ENCODE results near the gene CELF2.

CELF2 gene

DNA sequence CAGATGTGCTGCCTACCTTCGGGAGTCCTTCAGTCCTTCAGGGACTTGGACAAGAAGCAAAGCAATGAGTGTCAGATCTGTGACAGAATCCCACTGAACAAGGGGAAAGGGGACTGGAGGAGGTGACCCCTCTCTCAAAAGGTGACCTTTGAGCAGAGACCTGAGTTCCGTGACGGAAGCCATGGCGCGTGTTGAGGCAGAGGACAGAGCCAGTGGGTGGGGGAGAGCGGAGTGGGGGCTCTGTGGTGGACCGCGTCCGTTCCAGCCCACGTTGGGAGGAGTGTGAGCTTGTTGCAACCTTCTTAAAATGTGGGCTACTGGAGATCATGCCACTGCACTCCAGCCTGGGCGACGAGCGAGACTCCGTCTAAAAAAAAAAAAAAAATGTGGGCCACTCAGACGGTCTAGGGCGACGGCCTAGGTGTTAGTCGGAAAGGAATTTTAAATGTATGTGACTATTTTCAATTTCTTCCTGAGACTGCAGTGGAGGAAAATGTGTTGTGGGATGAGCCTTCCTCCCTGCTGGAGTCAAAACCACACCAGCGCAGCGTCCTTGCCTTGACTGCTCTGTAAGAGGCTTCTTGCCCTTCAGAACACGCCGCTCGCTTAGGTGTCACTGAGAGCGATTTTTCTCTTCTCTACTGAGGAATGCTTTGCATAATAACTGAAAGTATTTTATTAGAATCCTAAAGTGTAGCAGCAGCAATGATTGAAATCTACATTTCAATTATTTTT lies 272.7 kb downstream of the CELF2 start:
- no peak for DNase-seq (ENCODE audit: low read depth in 1 of 2, low spot score in 1 of 2)

- DNase-seq (ENCODE audit: low read depth in 1 of 2, low spot score in 1 of 2): no peak
Observed at GRCh38 chr10:11292576-11293302, 275.1 kb downstream of the CELF2 start.

DNA sequence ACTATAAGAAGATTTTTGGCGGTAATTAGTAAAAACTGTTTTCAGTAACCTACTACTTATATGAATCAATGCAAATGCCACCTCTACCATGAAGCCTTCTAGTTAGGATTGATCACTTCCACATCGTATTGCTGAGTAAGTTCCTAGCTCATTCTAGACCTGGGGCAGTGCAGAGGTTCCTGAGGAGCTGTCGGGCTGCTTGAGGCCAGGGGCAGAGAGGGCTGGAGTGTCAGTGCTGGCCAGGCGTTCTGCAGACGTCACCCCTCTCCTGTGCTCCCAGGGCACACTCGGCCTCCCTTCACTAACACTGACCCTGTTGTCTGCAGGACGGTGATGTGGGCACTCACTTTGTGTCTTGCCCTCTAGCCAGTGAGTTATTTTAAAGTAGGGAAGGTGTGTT lies 275.7 kb downstream of the CELF2 start:
- DNase-seq (ENCODE audit: low read depth in 1 of 2, low spot score in 1 of 2): no peak

DNA sequence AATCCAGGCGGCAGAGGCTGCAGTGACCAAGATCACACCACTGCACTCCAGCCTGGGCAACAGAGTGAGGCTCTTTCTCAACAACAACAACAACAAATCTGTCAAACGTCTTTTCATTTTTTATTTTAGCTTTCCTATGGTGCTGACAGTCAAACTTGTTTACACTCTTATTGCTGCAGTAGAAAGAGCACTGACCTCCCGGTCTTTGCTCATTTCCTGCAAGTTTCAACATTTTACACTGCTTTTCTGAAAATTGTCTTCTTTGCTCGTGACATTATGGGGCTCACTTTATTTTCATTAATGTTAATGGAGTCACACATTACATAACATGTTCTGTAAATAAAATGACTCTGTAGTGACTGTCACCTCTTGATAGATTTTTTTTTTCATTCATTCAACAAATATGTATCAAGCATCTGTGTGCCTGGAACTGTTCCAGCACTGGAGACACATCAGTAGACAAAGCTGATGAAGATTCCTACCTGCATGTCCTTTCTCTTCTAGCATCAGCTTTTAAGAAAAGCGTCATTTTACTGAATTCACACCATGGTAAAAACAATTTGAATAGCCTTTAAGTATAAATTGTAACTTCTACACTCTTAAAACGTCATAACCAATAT lies 277.3 kb downstream of the CELF2 start:
- DNase-seq (ENCODE audit: low read depth in 1 of 2, low spot score in 1 of 2): no peak

DNA sequence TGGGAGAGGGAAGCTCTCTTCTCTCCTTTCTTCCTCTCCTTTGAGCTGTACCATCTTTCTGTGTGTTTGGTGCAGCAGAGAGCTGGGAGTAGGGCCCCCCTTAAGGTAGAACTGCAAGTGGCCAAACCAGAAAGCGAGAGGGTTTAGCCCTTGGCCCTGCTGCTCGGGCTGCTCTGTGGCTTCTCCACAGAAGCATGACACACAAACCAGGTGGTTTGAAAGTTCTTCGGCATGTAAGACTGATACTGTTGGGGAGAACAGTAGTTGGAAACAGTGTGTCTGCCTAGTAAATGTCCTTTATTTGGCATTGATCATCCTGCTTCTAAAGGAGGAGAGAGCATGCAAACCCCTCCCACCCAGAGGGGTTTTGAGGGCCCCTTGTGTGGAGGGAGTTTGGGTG lies 277.8 kb downstream of the CELF2 start:
- DNase-seq (ENCODE audit: low read depth in 1 of 2, low spot score in 1 of 2): no peak

DNA sequence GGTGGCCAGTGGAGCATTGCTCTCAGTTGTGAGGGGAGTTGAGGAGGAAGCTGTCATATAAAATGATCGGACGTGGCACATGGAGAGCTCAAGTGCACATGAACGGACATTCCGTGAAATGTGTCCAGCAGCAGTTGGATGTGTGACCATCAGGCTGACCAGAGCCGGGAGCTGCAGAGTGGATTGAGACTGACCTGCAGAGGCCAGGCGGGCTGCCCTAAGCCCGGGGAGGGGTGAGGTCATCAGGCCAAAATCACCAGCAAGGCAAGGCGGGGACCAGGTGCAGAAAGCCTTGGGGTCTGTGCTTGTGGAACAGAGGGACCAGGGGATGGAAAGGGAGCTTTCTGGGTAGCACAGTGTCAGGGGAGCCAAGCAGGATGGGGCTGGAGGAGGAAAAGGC lies 279.5 kb downstream of the CELF2 start:
- DNase-seq (ENCODE audit: low read depth in 1 of 2, low spot score in 1 of 2): no peak

DNA sequence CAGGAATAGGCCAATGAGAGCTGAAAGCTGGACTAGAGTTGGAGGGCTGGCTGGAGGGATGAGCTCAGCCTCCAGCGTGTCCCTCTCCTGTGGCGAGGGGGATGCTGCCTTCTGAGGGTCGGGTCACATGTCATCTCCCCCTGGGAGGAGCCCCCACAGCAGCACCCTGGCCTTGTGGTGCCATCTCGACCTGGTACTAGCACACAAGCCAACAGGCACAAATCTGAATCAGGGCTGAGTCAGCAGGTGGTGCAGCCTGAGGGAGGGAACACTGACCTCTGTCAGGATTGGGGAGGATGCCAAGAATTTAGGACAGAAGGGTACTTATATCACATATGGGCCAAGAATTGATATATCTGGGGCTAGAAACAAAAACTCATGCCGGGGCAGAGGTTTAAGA lies 280.4 kb downstream of the CELF2 start:
- no peak for DNase-seq (ENCODE audit: low read depth in 1 of 2, low spot score in 1 of 2)

DNA sequence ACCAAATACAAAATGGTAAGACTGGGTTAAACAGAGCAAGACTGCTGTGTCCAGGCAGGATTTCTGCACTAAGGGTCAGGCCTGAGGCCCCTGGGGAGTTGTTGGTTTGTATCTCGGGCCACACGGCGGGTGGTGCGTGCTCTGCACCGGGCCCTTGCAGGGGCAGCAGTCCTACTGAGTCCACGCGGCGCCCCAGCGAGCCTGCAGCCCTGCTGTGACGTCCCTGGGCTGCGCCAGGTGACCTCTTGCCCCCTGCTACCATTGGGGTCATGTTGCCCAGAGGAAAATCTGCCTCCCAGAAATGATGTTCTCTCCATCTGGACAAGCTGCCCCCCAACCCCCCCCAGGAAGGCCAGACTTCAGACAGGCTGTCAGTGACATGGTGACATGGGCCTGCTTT lies 281.5 kb downstream of the CELF2 start:
- DNase-seq (ENCODE audit: low read depth in 1 of 2, low spot score in 1 of 2): no peak

DNA sequence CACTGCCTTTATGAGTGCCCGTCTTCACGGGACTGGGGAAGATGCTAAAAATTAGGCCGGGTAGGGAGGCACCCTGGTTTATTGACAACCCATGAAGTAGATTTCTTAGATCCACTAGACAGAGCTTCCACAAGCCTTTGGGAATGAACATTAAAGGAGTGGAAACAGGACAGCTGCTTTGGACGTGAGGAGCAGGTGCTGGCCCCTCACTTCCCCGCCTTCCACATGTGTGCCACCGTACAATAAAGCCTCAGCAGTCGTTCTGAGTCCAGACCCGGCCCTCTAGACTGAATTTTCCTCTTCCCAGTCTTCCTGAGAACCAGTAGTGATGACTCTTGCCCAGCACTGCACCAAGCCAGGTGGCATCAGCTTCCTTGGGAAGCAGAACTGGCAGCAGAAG lies 282.4 kb downstream of the CELF2 start:
- DNase-seq (ENCODE audit: low read depth in 1 of 2, low spot score in 1 of 2): no peak

- no peak for DNase-seq (ENCODE audit: low read depth in 1 of 2, low spot score in 1 of 2)
Observed at GRCh38 chr10:11300563-11300962, 282.9 kb downstream of the CELF2 start.

DNA sequence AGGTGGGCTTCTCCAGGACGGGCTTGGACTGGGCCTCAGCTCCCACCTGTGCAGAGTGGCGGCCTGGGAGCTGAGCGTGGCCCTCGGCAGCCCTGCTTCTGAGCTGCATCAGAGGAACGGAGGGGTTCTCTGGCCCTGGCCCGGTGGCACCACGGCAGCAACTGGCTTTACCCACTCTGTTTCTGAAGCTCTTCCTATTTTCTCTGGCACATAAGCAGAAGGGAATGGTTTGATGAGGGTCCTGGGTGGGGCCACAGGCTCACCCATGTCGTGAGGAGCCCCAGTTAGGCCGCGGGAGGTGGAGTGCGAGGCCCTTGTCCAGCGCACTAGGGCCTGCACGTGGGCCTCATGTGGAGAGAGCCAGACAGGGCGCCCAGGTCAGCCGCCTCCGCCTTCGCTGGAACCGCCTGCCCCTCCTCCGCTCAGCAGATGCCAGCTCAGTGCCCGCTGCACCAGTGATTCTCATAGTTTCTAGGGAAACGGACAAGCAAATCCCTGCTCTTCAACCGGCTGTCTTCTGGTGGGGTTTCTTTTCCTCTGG lies 284.0 kb downstream of the CELF2 start:
- DNase-seq (ENCODE audit: low read depth in 1 of 2, low spot score in 1 of 2): no peak

DNA sequence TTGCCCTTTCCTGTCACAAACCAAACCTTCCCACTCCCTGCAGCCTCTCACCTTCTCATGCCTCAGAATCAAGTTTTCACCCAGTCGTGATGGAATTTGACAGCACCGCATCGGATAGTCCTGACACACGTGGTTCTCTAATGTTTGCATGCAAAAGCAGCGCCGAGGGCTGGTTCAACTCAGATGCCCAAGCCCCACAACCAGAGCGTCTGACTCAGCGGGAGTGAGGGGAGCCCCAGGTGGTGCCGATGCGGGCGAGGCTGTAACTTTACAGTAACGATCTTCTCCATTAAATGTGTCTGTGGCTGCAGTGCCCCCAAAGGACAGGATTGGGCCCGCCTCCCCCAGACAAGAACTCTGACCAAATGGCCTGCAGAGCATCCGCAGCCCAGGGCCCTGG lies 284.5 kb downstream of the CELF2 start:
- no peak for DNase-seq (ENCODE audit: low read depth in 1 of 2, low spot score in 1 of 2)

DNA sequence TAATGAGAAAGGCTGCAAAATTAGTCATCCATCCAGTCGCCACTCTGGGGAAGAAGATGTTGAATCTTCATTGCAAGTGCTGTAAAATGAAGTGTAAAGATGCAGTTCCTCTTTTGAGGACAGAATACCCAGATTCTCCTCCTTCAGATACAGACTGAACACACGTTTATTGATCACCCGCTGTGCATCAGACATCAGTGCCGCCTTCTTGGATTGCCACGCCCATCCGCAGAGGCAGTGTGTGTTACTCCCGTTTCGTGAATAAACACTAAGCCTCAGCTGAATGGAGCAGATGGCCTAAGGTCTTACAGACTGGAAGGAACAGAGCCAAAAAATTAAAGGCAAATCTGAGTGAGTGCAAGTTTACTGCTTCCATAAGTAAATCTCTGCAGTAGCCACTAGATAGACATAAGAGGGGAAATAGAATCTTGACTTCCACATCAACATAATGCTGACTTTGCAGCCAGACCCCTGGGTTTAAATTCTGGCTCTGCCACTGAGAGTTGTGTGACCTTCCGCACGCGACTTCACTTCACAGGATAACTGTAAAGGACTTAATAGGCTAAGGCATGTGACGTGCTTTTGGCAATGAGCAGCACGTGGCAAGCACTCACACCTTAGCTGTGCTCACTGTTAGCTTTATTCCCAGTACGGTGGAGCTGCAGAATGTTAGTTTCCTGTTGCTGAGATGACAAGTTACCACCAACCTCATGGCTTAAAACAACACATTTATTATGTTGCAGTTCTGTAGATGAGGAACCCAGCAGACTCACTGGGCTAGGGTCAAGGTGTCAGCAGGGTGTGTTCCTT lies 285.9 kb downstream of the CELF2 start:
- DNase-seq (ENCODE audit: low read depth in 1 of 2, low spot score in 1 of 2): no peak

- DNase-seq (ENCODE audit: low read depth in 1 of 2, low spot score in 1 of 2): no peak
Observed at GRCh38 chr10:11304906-11305585, 287.4 kb downstream of the CELF2 start.

- DNase-seq (ENCODE audit: low read depth in 1 of 2, low spot score in 1 of 2): no peak
Observed at GRCh38 chr10:11305825-11306593, 288.3 kb downstream of the CELF2 start.

- no peak for DNase-seq (ENCODE audit: low read depth in 1 of 2, low spot score in 1 of 2)
Observed at GRCh38 chr10:11307004-11307403, 289.3 kb downstream of the CELF2 start.

DNA sequence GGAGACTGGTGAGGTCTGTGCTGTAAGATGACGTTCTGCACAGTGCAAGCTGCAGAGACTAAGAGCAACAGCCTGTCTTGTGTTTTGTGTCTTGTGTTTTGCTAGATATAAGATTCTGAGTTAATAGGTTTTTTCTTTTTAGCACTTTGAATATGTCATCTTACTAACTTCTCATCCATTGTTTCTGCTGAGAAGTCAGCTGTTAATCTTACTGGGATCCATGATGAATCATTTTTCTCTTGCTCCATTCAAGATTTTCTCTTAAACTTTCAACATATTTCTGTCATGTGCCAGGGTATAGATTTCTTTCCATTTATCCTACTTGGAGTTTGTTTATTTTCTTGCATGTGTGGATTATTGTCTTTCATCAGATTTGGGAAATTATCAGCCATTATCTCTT lies 290.3 kb downstream of the CELF2 start:
- DNase-seq (ENCODE audit: low read depth in 1 of 2, low spot score in 1 of 2): no peak

DNA sequence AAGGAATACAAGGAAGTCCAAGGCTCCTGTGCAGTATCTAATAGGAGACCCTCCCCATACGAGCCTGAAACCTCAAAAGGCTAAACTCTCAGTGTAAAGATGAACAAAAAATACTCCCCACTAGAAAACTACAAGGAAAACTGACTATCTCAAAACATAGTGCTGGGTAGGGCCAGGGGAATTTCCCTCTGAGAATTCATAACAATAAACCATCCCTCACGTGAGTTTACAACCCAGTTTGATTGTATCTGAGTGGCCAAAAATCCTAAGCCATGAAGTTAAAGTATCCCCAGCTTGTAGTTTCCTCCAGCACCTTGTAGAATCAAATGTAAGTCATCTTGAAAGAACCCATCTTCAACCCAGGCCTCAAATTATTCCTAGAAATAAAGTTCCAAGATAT lies 293.4 kb downstream of the CELF2 start:
- no peak for DNase-seq (ENCODE audit: low read depth in 1 of 2, low spot score in 1 of 2)

GRCh38 chr10:11313463-11313862 lies 295.8 kb downstream of the CELF2 start:
- no peak for DNase-seq (ENCODE audit: low read depth in 1 of 2, low spot score in 1 of 2)
